NCI-H2171 (cell line): Measurements from ENCODE around the gene CBS.
"Not testable (repeated sequence)": the region's sequence is repeated elsewhere in the genome, so short reads cannot be mapped to it uniquely, and the experiment has no call there.

Experiments
- DNase-seq: peaks from one replicate; lab custom pipeline; 2025; lab: John Stamatoyannopoulos, UW

Gene CBS

DNA sequence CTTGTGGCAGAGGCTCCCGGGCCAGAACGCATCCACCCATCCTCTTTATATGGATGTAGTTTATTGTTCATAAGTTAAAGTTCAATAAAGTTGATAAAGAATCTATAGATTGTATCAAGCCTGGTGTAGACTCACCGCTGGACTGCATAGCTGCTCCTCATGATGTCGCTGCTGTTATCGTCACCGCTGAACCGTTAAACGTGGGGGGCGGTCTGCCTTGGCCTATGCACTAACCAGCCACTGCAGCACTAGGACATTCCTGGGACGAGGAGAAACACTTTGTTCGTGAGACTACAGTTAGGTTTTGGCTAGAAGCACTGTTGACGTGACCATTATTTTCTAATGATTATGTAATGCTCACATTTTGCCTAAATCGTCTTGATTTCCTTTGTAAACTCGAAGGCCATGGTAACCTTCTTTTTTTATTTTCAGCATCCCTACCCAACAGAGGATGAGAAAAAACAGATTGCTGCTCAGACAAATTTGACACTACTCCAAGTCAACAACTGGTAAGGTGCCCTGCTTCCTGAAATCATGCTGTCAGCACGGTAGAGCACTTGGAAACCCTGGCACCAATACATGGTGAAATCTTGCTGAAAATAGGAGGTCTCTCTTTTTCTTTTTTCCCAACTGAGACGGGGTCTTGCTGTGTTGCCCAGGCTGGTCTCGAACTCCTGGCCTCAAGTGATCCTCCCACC, 51.0 kb downstream of the CBS start:
- no peak for DNase-seq

DNA sequence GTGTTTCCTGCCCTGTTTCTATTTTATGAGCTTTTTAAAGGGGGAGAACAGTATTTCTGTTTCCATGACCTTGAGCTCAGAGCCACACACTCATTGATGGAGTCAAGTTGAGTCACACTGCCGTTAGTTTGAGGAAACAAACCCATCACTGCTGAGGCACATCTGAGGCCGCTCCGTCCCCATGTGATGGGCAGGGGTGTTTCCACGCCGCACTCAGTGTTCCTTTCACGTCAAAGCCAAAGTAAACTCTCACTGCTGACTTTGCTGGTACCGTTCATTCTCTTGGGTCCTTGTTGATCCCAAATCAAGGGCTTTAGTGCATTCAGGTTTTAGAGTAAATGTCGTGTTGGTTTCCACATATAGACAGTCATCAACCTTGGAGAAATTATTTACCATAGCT, 52.5 kb downstream of the CBS start:
- no peak for DNase-seq

DNA sequence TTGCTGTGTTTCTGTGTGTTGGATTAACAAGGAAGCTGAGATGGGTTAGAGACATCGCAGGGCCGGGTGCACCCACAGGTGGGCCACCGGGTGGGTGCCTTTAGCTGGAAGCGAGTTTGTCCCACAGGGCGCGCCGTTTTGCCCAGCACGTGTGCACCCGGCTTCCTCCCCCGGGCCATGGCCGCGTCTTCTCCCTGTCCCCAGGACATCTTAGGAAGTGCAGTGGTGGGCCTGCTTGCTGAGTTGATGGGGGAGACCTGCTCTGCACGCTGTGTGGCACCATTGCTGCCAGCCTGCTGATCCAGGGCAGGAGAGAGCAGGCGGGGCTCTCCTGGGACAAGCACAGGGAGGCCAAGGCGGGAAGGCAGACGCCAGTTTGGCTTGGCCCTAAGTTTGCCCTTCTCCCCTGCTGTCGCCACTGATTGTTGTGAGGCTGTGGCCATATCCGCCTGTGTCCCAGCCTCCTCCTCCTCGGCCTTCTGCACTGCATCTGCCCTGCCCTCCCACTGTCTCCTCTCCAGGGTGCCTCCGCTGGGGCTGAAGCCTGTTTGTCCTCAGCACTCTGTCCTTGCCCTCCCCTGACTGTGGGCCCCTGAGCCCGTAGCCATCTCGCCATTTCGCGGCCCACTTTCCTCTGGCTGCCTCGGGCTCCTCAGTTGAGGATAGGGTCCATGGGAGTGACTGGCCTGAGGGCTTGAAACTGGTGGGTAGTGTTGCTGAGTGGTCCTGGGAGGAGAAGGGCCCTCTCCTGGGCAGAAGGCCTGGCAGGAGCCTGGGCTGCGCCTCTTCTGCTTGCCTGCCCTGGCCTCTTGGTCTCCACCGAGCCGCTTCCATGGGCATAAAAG, 53.7 kb downstream of the CBS start:
- DNase-seq, result no peak

DNA sequence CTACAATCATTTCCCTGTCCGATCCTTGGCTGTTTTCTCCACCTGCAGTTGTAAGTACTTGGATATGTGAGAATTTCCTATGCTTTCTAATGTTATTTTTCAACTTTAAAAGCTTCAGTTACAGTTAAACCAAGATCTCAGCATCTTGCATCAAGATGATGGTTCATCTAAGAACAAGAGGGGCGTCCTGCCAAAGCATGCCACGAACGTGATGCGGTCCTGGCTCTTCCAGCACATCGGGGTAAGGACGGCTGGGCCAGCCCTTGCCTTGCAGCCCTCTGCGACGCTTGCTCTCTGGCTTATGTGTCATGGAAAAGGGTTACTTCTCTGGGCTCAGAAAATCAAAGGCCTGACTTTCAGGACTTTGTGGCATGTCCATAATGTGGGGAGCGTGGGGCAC, 54.4 kb downstream of the CBS start:
- no peak for DNase-seq

DNA sequence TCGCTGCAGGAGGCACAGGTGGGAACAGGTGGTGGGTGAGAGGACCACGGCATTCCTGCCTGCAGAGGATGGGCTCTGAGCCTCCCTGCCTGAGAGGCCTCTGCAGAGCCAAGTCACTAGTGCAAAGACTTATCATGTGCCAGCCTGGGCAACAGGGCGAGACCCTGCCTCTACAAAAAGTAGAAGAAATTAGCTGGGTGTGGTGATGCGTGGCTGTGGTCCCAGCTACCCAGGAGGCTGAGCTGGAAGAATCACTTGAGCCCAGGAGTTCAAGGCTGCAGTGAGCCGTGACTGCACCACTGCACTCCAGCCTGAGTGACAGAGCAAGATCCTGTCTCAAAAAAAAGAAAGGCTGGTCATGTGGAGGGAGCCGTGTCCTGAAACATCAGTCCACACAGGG, 54.9 kb downstream of the CBS start:
- no peak for DNase-seq

DNA sequence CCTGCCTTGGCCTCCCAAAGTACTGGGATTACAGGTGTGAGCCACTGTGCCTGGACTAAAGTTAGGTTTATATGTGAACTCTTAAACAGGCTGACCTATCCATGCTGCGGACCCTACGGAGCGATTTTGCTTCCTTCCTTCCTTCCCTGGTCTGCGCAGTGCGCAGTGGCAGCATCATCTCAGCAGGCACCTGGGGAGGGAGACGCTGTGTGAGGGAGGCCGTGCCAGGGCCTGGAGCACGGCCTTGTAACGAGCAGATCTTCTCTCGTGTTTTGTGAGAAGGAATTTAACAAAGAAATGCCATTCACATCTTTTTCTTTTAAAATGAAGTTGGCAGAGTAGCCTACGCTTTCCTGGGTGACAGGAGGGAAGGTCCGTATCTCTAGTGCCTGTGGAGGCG, 55.5 kb downstream of the CBS start:
- DNase-seq, result no peak

DNA sequence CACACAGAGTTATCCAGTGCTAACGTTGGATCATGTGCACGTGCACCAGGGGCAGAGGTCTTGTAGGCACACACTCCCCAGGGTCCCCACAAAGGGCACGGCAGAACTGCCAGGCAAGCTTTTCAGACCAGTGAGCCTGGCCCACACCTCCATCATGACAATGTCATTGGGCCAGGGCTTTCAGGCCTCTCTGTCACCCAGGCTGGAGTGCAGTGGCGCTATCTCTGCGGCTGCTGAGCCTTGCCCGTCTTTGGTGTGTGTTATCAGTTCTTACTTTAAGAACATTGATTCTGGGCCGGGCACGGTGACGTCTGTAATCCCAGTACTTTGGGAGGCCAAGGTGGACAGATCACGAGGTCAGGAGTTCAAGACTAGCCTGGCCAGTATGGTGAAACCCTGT, 57.1 kb downstream of the CBS start:
- DNase-seq, result no peak

DNA sequence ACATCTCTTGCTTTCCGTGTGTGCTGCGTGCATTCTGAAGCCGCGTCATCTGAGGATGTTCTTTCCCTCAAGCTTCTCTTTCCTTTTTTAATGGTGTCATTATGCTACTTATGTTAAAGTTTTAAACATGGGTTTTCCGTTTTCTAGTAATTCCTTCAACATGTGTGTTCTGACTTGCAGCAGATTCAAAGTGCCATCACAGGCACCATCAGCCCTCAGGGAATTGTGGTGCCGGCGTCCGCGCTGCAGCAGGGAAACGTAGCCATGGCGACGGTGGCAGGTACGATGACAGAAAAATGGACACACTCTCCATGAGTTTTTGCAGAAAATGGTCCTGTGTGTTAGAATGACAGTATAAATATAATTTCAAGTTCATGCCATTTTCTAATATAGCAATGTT, 58.9 kb downstream of the CBS start:
- no peak for DNase-seq

DNA sequence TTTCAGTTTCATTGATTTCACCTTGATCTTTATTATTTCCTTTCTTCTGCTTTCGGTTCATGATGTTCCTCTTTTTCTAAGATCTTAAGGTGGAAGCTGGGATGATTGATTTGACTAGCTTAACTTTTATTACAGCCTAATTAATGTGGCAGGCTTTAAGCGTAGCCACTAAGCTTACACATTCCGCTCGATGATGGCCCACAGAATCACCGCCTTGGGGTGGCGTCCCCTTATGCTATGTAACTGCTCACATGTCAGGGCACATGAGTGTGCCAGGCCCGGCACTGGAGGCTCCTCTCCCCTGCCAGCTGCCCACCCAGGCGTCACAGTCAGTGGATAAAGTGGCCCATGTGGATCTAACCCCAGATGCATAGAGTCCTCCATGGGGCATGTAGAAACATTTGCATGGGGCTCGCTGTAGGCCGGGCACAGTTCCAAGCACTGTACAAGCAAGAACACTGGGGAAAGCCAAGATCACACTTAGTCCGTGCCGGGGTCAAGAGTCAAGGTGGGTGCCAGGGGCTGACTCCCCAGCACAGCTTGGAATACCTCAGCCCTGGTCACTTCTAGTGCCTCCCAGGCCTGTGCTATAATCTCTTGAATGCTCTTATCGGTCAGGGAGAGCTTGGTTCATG, 59.6 kb downstream of the CBS start:
- DNase-seq, result no peak

DNA sequence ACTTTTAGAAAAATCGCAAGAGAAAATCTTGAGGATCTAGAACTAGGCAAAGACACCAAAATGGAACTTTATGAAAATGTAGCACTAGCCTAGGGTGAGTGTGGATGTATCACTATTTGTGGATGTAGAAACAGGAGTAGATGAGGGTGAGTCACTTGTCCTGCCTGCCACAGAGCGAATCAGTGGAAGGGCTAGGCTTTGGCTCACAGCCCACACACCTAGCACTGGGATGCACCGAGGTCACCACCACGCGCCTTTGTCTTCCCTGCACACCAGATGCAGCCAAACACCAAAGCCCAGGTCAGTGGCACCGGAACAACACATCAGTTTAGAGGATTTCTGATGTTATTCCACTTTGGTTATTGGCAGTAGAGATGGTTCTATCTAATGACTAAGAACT, 63.0 kb downstream of the CBS start:
- no peak for DNase-seq

DNA sequence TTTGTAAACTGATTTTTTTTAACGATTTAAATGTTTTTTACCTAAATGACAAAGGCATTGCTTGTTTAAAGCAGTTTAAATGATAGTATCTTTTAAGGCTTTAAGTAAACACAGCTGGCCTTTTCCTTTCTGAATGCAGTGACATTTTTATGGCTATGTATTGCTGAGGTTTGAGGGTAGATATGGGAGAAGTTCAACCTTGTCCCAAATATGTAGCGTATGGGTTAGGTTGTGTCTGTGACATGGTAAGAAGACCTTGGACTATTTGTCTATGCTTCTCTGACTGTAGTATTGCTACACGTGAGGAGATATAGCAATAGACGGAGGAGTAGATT, 68.8 kb downstream of the CBS start:
- no peak for DNase-seq

DNA sequence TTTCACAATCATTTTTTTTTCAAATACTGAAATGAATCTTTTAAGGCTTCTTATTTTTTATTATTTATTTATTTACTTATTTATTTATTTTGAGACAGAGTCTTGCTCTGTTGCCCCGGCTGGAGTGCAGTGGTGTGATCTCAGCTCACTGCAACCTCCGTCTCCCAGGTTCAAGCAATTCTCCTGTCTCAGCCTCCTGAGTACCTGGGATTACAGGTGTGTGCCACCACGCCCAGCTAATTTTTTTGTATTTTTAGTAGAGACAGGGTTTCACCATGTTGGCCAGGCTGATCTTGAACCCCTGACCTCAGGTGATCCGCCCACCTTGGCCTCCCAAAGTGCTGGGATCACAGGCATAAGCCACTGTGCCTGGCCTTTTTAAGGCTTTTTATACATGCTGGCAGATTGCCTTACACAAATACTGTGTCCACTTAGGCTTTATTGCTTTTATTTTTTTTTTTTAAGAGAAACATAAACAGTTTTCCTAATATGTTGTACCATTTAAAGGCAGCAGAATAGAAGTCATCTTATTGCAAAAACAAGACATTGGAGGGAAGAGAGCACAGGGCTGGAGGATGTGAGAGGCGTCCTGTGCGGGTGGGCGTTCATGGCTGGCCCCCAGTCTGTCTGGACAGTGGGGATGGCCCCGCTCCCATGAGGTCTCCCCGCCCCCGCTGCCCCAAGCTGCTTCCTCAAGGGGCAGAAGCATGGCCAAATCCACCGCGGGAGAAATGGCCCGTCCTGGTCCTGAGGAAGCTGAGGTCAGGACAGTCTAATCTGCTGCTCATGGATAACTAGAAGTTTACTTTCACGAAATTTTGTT, 69.4 kb downstream of the CBS start:
- not testable (repeated sequence) for DNase-seq

DNA sequence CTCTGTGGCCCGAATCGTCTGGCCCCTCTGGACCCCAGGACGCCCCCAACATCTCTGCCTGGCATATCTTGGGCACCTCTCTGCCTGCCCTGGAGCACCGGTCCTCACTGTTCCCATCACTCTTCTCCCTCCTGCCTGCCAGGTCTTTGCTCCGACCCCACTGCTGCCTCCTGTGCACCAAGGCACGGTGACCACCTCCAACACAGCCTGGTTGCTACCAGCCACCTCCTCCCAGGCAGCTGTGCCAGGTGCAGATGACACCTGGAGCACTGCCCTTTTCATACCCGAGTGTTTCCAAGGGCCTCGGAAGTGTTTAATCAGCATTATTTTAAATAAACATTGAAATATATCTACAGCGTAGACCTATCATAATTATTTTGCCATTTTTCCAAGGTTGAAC, 70.0 kb downstream of the CBS start:
- DNase-seq, result no peak

DNA sequence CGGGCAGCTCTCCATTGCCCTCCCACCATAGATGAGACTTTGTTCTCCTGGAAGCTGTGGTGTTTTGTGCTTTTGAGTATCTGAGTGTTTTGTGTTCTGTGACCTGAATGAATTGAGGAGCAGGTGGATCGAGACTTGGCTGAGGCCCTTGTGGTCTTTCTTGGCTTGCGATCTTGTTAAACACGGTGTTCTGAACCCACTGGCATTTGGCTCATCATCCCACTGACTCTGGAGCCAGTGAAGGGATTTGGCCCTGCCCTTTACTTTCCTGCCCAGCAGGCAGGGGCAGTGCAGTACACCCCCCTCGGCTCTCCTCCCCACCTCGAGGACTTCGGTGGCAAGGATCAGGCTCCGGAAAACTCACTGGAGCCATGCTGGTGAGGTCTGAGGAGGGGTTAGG, 70.7 kb downstream of the CBS start:
- no peak for DNase-seq
